ENCODE measurements around the gene WNT6. TPM values are rescaled to one million over a fixed set of nuclear protein-coding genes. Genes with fewer than 3 reads are reported as not detected.
A peak's percentile ranks its signal among the peaks of the same experiment; 100 is the strongest.

The WNT6 gene
- total and polyA plus RNA-seq, 2 of the 8 experiments (the other 6 are each of a cell fraction or from before 2014, with no cell fraction given): not detected

GRCh38 chr2:218884519-218884918 is 24.9 kb downstream of the WNT6 start:
- TF ChIP-seq, protein P1, sequence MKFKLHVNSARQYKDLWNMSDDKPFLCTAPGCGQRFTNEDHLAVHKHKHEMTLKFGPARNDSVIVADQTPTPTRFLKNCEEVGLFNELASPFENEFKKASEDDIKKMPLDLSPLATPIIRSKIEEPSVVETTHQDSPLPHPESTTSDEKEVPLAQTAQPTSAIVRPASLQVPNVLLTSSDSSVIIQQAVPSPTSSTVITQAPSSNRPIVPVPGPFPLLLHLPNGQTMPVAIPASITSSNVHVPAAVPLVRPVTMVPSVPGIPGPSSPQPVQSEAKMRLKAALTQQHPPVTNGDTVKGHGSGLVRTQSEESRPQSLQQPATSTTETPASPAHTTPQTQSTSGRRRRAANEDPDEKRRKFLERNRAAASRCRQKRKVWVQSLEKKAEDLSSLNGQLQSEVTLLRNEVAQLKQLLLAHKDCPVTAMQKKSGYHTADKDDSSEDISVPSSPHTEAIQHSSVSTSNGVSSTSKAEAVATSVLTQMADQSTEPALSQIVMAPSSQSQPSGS (IDR thresholded peaks at IDR 0.05; ENCODE audit: low read length): no peak
- TF ChIP-seq BCL11A (IDR thresholded peaks at IDR 0.05; ENCODE audit: low read depth in 2 of 2, low read length in 2 of 2) (no peak), EZH2 (IDR thresholded peaks at IDR 0.05; ENCODE audit: low read depth, low read length, severe bottlenecking) (peak; percentile 46), EGR1 (IDR thresholded peaks at IDR 0.05; ENCODE audit: borderline replicate concordance, low read depth, low read length) (no peak)
- Histone ChIP-seq H2BK5ac (ENCODE audit: low read depth, low read length) (no peak overlapping the region), H3K9me3 (ENCODE audit: insufficient read depth in 2 of 2, low read depth in 1 of 2, low read length in 1 of 2) (no peaks in the 10 kb centered on the region), H3K9ac (replicated peaks in 1 of 4; ENCODE audit: extremely low read depth in 1 of 4, low read depth in 3 of 4, low read length in 3 of 4) (no peak overlapping the region), H4K20me1 (replicated peaks in 1 of 2; ENCODE audit: control insufficient read depth in 1 of 2, insufficient read depth in 2 of 2, low read length in 2 of 2) (peaks cover 2 to 27% of the 10 kb centered on the region in 2 experiments), H2AK5ac (ENCODE audit: low read depth, low read length) (no peak overlapping the region), H3K4me2 (ENCODE audit: insufficient read depth in 1 of 2, low read depth in 2 of 2, low read length in 2 of 2) (peak overlapping the region; percentile 68 to 80; a peak in 3 of 4 replicates), H4K5ac (ENCODE audit: insufficient read length, low read depth, low read length) (no peak overlapping the region), H3K79me1 (ENCODE audit: low read depth, low read length) (no peaks in the 10 kb centered on the region; the same call in 1 of the 2 replicates), H2BK15ac (ENCODE audit: low read length) (no peak overlapping the region), H3K23ac (ENCODE audit: insufficient read length) (no peak overlapping the region), H3K79me2 (ENCODE audit: control insufficient read depth in 1 of 2, insufficient read depth in 2 of 2, low read length in 2 of 2) (no peaks in the 10 kb centered on the region), H3K27me3 (replicated peaks in 1 of 4; ENCODE audit: control insufficient read depth in 3 of 4, extremely low read depth in 1 of 4, insufficient read depth in 3 of 4, low read length in 3 of 4) (peaks cover 83 to 93% (median 90%) of the 10 kb centered on the region in 4 experiments), H3K56ac (replicated peaks; ENCODE audit: insufficient read length, low read depth, low read length) (no peak overlapping the region), H3K4me3 (ENCODE audit: extremely low read depth in 1 of 4, insufficient read depth in 2 of 4, low read depth in 3 of 4, low read length in 4 of 4) (0 out of 8 replicates have a peak overlapping the region, but pooled peaks of 1 of the 4 experiments have one; percentile 56), H4K91ac (replicated peaks; ENCODE audit: insufficient read length, low read length) (no peak overlapping the region), H2AFZ (ENCODE audit: low read length) (no peak overlapping the region), H3K23me2 (ENCODE audit: low read depth, low read length) (peaks cover 2% of the 10 kb centered on the region; the same call in 1 of the 2 replicates), H3K4ac (replicated peaks; ENCODE audit: insufficient read length, low read depth, low read length) (no peak overlapping the region), H3K27ac (ENCODE audit: low read depth, low read length) (no peak overlapping the region), H2BK20ac (ENCODE audit: low read length) (peak overlapping the region; percentile 13; the same call in 1 of the 2 replicates), H4K8ac (ENCODE audit: extremely low read depth, insufficient read depth, low read length) (no peak overlapping the region), H3K4me1 (replicated peaks in 1 of 4; ENCODE audit: control insufficient read depth in 3 of 4, insufficient read depth in 4 of 4, low read length in 3 of 4) (peaks cover 0 to 15% (median 10%) of the 10 kb centered on the region in 4 experiments; a peak in 6 of 7 replicates), H3K36me3 (ENCODE audit: control insufficient read depth in 2 of 4, insufficient read depth in 4 of 4, low read length in 3 of 4) (peaks cover 0 to 4% (median 0%) of the 10 kb centered on the region in 4 experiments; a peak in 1 of 8 replicates), H2BK120ac (replicated peaks; ENCODE audit: low read depth, low read length) (no peak overlapping the region), H3K18ac (ENCODE audit: extremely low read depth, low read length) (no peak overlapping the region), H2BK12ac (ENCODE audit: low read depth, low read length) (0 out of 2 replicates have a peak overlapping the region, but pooled peaks have one; percentile 17), H3K14ac (ENCODE audit: insufficient read length) (no peak overlapping the region)
- 70% methylated on average over 2 of the region's 2 CpGs; no CpG with 5 or more reads in 1 of the 2 experiments for WGBS, 2 experiments (ENCODE audit: extremely low coverage in 1 of 2, insufficient coverage in 1 of 2, insufficient read length in 1 of 2, insufficient replicate concordance in 2 of 2, low coverage in 1 of 2, low lambda C conversion rate in 2 of 2, missing lambda C conversion rate in 1 of 2)
- no peak for DNase-seq (ENCODE audit: low read depth in 1 of 2, low spot score in 2 of 2)
- ChIA-PET CTCF (ENCODE audit: partially characterized antibody) (interaction anchor here (0.6 to 21.8 kb wide), 11 partner anchors 6 to 118 kb away, joined by 3 to 783 read pairs (median 4); partner anchors contain the start of gene WNT10A), POLR2A (ENCODE audit: partially characterized antibody) (interaction anchor here (0.7 to 3.2 kb wide), 5 partner anchors 10 to 73 kb away, joined by 3 to 8 read pairs (median 3); no protein-coding TSS in a partner anchor)
- FAIRE-seq: no peak
